Lower leg skin (tissue), 4 donors: Measurements from ENCODE around the gene WDR13. TPM values are rescaled to one million over a fixed set of nuclear protein-coding genes. Genes with fewer than 3 reads are reported as not detected.

Experiments
- DNase-seq, 2 donors: peaks; one replicate each; pipeline ENCODE4 v3.0.0-alpha.2; 2019; ENCODE audit warnings: low spot score in 2 of 2
- H3K4me3 ChIP-seq: fragments of 200-600 bp; sonication (generic); 2 replicates; pipeline ENCODE4 v1.5.1; 2017; ENCODE audit warnings: mild to moderate bottlenecking, low read depth; ENCODE audit not compliant: poor library complexity, severe bottlenecking
- POLR2A ChIP-seq, 2 donors: fragments of 450-650 bp; IDR thresholded peaks; one replicate each; pipeline ENCODE4 v1.6.1; 2016 to 2017; ENCODE audit warnings: antibody characterized with exemption in 2 of 2, mild to moderate bottlenecking in 1 of 2, moderate library complexity in 1 of 2
- WGBS, 2 donors: methylation state at CpG; one replicate each; pipeline ENCODE4 v1.1.5; 2018; 5-methylcytosine and 5-hydroxymethylcytosine counted together
- intact Hi-C: fragments of 100-400 bp; cut with DNase I; formaldehyde crosslinking; loops from one replicate; pipeline ENCODE4 v1.15.0; 2023; ENCODE audit warnings: low total_unique reads
- total RNA-seq, 4 donors: library from RNA; depleted of rRNA; stranded (reverse); fragments of >200 nt; gene quantifications; one replicate each; pipeline ENCODE4 v1.1.0, GENCODE V29; 2016
- TF ChIP-seq, protein P1 (sequence below), 3 donors: fragments of 450-650 bp; IDR thresholded peaks; one replicate each; pipeline ENCODE4 v1.5.1; 2016; ENCODE audit warnings: antibody characterized with exemption in 3 of 3, mild to moderate bottlenecking in 3 of 3, moderate library complexity in 2 of 3

WDR13 gene
- total RNA-seq, 4 donors from 2014 or later, result 87.8 to 143 (median 121) TPM

DNA sequence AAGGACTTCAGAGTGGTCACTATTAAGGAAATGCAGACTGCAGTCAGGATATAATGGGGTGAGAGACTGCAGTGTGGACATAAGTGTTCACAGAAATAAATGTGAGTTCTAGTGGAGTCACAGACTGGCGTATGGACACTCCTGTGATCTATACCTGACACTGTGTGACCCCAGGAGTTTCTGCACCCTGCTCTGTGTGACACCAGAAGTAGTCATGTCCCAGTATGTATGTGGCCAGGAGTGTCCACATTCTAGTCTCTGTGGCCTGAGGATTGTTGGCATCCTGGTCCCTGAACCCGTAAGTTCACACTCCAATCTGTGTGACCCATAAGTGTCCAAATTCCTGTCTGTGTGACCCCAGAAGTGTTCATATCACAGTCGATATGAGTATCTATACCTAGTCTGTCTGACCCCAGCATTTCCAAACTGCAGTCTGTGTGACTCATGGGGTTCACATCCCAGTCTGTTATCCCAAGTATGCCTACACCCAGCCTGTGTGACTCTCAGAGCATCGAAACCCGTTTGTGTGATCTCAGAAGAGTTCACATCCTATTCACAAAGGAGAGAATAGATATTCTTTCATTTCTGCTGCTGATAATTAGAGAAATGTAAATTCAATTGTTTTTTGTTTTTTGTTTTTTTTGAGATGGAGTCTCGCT is 16.3 kb downstream of the WDR13 start:
- 74 to 76% methylated on average over 5 to 6 of the region's 6 CpGs for WGBS, 2 donors
- no peak overlapping the region for H3K4me3 ChIP-seq
- no peak for DNase-seq
- no peak for TF ChIP-seq POLR2A (IDR thresholded peaks at IDR 0.05)
- TF ChIP-seq, protein P1, sequence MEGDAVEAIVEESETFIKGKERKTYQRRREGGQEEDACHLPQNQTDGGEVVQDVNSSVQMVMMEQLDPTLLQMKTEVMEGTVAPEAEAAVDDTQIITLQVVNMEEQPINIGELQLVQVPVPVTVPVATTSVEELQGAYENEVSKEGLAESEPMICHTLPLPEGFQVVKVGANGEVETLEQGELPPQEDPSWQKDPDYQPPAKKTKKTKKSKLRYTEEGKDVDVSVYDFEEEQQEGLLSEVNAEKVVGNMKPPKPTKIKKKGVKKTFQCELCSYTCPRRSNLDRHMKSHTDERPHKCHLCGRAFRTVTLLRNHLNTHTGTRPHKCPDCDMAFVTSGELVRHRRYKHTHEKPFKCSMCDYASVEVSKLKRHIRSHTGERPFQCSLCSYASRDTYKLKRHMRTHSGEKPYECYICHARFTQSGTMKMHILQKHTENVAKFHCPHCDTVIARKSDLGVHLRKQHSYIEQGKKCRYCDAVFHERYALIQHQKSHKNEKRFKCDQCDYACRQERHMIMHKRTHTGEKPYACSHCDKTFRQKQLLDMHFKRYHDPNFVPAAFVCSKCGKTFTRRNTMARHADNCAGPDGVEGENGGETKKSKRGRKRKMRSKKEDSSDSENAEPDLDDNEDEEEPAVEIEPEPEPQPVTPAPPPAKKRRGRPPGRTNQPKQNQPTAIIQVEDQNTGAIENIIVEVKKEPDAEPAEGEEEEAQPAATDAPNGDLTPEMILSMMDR (IDR thresholded peaks at IDR 0.05), result no peak
- intact Hi-C loops, result no loop called here

GRCh38 chrX:48616576-48616975 is 19.3 kb downstream of the WDR13 start:
- TF ChIP-seq POLR2A (IDR thresholded peaks at IDR 0.05), result no peak
- TF ChIP-seq, protein P1 (IDR thresholded peaks at IDR 0.05), result no peak
- peak in 1 of 2 donors; percentile 61 for DNase-seq
- intact Hi-C loops, result no loop called here
- WGBS, 2 donors, result 48 to 65% methylated on average over 5 of the region's 5 CpGs
- no peak overlapping the region for H3K4me3 ChIP-seq

DNA sequence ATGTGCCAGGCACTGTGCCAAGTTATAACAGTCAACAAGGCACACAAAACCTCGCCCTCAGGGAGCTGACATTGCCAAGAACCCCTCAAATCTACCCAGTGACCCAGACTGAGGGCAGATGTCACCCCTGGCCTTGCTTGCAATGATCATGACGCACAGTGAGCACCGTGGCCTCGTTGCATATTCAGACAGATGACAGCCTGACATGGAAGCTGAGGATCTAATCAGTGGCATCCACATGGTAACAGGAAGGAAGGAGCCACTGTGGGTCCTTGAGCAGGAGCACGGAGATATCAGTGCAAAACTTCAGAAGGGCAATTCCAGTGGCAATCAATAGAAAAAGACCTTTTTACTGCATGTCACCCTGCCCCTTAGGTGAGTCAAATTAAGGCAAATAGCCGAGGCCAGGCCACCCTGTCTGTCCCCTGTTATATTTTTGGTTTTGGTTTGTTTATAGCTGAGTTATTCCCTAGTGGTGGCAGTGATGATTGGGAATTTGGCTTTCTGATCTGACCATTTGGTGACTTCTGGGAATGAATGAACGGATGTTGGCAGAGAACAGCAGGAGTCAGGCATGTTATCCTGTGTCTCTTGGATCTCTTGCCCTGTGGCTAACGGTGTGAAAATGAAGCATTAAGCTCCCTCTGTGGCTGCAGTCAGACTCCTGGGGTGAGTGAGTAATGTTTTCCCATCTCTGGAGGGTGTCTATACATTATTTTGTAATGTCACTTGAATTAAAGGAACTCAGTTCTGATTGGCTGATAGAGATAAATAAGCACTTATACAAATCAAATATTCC is 20.4 kb downstream of the WDR13 start:
- intact Hi-C loops, result no loop called here
- TF ChIP-seq, protein P1 (IDR thresholded peaks at IDR 0.05), result no peak
- no peak for TF ChIP-seq POLR2A (IDR thresholded peaks at IDR 0.05)
- DNase-seq, result peak in 1 of 2 donors; percentile 61
- 32 to 47% methylated on average over 6 to 8 of the region's 8 CpGs for WGBS, 2 donors
- no peak overlapping the region for H3K4me3 ChIP-seq

DNA sequence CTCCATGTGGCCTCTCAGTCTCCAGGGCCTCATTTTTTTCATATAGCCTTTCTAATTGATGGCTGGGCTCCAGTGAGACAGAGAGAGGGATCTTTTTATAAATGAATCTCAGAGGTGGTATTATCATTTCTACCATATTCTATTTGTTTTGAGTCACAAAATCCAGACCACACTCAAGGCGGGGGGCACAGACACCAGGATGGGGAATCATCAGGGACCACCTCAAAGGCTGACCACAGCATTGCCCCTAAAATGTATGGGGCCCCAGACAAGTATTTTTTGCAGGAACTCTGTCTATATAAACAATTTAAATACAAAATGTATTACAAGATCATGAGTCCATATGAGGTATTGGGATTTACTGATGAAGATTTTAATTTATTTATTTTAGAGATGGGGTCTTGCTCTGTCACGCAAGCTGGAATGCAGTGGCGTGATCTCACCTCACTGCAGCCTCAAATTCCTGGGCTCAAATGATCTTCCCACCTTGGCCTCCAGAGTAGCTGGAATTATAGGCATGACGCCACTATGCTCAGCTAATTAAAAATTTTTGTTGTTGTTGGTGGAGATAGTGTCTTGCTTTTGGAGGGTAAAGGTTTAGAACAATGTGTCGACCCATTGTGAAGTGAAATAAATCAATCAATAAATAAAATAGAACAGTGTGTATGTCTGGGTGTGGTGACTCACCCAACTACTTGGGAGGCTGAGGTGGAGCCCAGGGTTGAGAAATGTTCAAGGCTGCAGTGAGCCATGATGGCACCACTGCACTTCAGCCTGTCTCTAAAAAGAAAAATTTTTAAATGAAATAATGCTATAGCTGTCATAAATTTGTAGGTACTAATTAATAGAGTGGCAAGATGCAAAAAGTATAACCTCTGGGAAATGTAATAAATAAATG is 29.4 kb downstream of the WDR13 start:
- intact Hi-C loops, result no loop called here
- H3K4me3 ChIP-seq, result no peak overlapping the region
- 80 to 83% methylated on average over 5 of the region's 5 CpGs for WGBS, 2 donors
- TF ChIP-seq, protein P1 (IDR thresholded peaks at IDR 0.05), result no peak
- no peak for TF ChIP-seq POLR2A (IDR thresholded peaks at IDR 0.05)
- DNase-seq, result peak in 1 of 2 donors; percentile 13

- TF ChIP-seq, protein P1 (IDR thresholded peaks at IDR 0.05), result peak in 1 of 3 donors; percentile 11
- TF ChIP-seq POLR2A (IDR thresholded peaks at IDR 0.05), result no peak
- WGBS, 2 donors, result 7 to 38% methylated on average over 14 to 18 of the region's 18 CpGs
- intact Hi-C loops, result no loop called here
- peak; percentile 77 to 87 for DNase-seq
- H3K4me3 ChIP-seq, result no peak overlapping the region
Measured at GRCh38 chrX:48631376-48632090, 34.2 kb downstream of the WDR13 start.
